OCI-LY3 (cell line): ENCODE measurements around the gene POLRMT.

Experiments
- EZH2phosphoT487 ChIP-seq: fragments of 200-600 bp; shearing (Covaris generic); IDR thresholded peaks from 2 replicates; pipeline ENCODE4 v1.6.1; 2018; ENCODE audit warnings: antibody characterized with exemption, mixed run types, low read depth
- TF ChIP-seq, protein P1 (sequence below): fragments of 200-600, 300-600 bp; sonication (generic); IDR thresholded peaks from 2 replicates; pipeline ENCODE4 v1.5.1; 2014; ENCODE audit warnings: antibody characterized with exemption, low read length, low read depth

DNA sequence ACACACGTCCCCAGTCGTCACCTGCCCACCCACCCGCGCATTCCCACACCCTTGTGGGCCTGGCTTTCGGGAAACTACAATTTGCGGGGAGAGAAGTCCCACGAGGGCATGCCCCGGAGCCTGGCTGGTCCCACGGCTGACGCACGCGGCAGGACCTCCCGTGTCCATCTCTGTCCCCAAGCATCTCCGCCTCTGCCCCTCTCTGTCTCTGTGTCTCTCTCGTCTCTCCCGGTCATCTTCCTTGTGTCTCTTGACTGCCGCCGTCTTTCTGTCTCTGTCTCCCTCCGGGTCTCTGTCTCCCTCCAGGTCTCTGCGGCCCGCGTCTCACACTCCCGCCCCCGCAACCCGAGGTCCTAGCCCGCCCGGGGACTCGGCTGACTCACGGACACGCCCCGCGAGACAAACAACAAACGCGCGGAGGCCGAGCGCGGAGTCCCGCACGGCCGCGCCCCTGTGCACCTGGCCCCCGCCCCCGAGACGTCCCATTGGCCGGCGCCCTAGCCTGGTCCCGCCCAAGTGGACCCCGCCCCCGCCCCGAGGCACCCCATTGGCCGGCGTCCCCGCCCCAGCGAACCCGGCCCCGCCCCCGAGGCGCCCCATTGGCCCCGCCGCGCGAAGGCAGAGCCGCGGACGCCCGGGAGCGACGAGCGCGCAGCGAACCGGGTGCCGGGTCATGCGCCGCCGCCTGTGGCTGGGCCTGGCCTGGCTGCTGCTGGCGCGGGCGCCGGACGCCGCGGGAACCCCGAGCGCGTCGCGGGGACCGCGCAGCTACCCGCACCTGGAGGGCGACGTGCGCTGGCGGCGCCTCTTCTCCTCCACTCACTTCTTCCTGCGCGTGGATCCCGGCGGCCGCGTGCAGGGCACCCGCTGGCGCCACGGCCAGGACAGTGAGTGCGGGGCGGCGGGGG lies 6.2 kb upstream of the POLRMT start, which contains the start of gene FGF22:
- TF ChIP-seq, protein P1, sequence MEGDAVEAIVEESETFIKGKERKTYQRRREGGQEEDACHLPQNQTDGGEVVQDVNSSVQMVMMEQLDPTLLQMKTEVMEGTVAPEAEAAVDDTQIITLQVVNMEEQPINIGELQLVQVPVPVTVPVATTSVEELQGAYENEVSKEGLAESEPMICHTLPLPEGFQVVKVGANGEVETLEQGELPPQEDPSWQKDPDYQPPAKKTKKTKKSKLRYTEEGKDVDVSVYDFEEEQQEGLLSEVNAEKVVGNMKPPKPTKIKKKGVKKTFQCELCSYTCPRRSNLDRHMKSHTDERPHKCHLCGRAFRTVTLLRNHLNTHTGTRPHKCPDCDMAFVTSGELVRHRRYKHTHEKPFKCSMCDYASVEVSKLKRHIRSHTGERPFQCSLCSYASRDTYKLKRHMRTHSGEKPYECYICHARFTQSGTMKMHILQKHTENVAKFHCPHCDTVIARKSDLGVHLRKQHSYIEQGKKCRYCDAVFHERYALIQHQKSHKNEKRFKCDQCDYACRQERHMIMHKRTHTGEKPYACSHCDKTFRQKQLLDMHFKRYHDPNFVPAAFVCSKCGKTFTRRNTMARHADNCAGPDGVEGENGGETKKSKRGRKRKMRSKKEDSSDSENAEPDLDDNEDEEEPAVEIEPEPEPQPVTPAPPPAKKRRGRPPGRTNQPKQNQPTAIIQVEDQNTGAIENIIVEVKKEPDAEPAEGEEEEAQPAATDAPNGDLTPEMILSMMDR: no peak
- no peak for TF ChIP-seq EZH2phosphoT487
